Kidney glomerular epithelial cell (primary cell): ENCODE data around the gene SYTL5.

ENCODE experiments used
- DNase-seq: peaks from one replicate; lab custom pipeline; 2025; lab: John Stamatoyannopoulos, UW

SYTL5 gene

DNA sequence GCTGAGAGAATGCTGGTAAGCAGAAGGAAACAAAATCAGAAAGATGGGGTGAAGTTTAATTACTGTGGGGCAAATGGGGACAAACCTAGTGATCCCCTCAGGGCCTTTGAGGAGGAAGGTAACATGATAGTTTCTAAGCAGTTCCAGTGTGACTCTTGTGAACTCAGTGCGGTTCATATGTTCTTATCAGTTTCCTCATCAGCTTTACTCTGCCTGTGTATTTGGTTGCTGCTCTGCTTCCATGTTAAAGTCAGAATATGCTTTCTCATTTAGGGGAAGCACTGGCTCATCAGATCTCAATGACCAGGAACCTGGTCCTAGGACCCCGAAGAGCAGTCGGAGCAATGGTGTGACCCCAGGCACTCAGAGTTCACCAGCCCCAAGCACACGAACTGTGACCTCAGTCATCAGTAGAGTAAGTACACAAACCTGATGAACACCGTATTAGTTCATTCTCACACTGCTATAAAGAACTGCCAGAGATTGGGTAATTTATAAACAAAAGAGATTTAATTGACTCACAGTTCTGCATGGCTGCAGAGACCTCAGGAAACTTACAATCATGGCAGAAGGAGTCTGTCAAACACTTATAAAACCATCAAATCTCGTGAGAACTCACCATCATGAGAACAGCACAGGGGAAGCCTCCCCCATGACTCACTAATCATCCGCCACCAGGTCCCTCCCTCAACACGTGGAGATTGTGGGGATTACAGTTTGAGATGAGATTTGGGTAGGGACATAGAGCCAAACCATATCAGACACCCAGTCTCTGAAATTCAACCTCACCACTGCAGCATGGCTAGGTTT lies 83.0 kb downstream of the SYTL5 start:
- no peak for DNase-seq

DNA sequence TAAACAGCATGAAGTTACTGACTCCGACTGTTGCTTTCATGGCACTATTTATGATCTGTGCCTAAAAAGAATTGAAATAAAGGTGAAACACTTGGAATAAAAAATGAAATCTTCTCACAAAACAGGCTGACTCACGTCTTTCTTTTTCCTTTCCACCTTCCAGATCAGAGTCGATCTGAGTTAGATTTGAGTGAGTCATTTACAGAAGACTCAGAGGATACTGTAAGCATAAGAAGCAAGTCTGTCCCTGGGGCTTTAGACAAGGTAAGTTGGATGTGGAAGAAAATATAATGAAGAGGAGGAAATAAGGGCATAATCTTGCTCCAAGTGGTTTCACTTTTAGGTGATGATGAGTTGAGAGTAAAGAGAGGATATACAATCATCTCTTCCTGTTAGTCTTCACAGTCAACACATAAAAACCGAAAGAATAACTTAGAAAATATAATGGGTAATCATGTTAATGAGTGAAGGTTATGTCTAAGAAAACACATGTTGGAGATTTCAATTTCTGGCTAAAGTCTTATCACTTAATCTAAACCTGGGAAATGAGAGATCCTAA lies 89.7 kb downstream of the SYTL5 start:
- DNase-seq: peak; percentile 11

DNA sequence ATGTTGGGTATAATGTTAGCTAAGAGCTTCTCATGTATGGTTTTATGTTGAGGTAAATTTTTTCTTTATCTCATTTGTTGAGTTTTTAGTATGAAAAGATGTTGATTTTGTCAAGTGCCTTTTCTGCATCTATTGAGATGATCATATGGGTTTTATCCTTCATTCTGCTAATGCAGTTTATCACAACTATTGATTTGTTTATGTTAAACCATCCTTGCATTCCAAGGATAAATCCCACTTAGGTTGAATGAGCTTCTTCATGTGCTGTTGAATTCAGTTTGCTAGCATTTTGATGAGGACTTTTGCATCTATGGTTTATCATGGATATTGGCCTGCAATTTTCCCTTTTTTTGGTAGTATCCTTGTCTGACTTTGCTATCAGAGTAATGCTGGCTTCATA lies 93.3 kb downstream of the SYTL5 start:
- no peak for DNase-seq

DNA sequence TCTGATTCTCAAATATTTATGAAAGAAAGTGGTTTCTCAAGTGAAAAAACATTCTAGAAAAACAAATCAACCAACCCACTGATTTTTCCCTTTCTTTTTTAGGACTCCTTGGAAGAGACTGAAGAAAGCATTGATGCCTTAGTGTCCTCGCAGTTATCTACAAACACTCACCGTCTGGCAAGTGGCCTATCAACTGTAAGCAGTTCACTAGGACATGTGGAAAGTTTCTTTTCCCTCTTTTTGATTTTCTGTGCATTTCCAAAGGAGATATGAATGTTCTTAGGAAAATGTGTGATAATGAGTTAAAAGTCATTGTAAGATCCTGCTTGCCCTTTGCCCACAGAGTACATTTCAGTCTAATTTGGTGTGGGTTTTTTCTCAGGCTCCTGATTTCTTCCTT lies 95.9 kb downstream of the SYTL5 start:
- DNase-seq: no peak

DNA sequence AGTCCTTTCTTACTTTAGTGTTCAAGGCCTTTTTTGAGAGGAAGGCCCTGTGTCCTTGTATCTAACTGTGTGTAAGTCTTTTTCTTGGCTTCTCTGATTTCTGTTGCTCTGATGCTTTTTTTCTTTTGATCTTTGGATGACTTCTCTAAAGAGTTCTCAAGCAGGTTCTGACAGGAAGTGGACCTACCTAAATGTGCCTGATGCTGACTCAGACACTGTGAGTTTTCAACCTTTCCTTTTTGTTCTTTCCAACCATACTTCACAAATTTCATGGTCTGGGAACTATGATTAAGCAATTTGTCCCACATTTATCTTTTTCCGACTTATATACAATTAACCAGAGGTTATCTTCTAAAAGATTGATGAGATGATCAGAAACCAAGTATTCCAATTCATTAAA lies 96.5 kb downstream of the SYTL5 start:
- no peak for DNase-seq

DNA sequence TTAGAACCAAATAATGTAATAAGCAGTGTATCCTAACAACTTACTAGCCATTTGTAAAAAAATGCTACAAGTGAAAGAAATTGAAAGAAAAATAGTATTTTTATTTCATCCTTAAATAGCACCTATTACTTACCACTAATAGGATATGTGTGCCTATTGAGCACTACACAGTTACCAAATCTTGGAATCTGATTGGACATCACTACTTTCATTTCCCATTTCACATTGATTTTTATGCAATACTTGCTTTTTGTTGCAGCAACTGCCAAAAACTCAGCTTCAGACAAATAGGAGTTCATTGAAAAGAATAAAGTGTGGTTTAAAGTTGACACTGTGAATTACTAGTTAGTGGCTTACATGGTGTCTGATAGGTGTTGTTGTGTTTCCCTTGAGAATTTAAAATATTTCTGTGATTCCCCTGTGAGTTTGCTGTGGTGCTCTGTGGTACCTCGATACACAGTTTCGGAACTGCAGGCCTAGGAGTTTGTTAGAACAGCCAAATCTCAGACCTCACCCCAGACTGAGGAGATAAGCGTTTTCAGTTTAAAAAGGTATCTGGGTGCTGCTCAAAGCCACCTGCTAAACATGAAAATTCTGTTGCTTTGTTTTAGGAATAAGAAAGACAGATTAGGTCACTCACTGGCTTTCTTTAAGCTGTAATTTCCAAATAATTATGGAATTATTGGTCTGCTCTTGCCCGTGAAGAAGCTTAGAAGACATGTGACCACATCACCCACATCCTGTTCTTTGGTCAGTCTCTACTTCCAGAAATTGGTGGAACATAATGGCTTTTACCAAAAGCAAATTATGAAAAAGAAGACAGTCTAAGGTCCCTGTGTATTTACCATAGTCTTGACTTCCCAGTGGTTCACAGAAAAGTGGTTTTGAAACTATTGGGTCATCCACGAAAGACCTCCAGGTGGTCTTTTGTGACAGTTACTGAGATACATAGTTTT lies 97.8 kb downstream of the SYTL5 start:
- no peak for DNase-seq

DNA sequence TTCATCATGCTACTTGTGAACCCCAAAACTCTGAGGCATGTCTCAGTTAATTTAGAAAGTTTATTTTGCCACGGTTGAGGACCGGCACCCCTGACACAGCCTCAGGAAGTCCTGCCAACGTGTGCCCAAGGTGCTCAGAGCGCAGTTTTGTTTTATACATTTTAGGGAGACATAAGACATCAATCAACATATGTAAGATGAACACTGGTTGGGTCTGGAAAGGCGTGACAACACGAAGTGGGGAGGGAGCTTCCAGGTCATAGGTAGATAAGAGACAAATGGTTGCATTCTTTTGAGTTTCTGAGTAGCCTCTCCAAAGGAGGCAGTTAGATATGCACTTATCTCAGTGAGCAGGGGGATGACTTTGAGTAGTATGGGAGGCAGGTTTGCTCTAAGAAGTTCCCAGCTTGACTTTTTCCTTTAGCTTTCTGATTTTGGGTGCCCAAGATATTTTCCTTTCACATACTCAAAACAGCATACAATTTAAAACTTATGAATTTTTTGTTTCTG lies 98.9 kb downstream of the SYTL5 start:
- DNase-seq: no peak

DNA sequence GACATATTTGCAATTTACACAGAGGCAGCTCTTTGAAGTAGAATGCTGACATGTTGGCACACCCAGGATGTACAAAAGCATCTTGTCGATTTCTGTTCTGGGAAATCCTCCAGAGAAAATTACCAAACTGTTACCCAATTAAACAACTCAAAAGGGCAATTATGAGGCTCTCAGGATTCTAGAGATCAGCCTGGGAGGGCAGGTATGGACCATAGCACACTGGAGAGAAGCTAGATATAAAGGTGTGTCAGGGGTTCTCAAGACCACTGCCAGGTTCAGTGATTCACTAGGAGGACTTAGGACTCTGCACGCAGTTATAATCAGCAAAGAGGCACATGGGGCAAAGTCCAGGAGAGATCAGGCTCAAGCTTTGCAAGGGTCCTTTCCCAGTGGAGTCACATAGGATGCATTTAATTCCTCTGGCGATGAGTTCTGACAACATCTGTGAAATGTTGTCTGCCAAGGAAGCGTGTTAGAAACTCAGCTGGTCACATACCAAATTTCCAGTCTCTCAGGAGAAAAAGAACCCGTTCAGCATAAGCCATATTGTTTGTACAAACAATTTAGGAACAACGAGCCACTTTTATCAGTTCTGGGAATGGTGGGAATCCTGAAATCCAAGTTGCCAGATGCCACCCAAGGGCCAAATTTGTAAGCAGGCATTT lies 100.8 kb downstream of the SYTL5 start:
- DNase-seq: no peak

DNA sequence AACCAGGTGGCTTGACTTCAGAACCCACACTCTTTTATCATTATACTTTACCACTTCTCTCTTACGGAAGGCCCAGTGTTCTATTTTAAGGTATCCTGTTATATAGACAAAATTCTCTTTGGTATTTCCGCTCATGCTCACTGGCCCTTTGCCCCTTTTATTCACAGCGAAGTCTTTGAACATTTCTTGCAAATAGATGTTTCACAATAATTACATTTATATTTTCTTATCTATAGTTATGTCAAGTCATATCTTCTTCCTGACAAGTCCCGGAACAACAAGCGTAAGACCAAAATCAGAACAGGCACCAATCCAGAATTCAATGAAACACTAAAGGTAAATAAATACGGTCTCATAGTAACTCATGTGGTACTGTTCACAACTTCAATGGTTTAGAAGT lies 102.0 kb downstream of the SYTL5 start:
- DNase-seq: no peak

DNA sequence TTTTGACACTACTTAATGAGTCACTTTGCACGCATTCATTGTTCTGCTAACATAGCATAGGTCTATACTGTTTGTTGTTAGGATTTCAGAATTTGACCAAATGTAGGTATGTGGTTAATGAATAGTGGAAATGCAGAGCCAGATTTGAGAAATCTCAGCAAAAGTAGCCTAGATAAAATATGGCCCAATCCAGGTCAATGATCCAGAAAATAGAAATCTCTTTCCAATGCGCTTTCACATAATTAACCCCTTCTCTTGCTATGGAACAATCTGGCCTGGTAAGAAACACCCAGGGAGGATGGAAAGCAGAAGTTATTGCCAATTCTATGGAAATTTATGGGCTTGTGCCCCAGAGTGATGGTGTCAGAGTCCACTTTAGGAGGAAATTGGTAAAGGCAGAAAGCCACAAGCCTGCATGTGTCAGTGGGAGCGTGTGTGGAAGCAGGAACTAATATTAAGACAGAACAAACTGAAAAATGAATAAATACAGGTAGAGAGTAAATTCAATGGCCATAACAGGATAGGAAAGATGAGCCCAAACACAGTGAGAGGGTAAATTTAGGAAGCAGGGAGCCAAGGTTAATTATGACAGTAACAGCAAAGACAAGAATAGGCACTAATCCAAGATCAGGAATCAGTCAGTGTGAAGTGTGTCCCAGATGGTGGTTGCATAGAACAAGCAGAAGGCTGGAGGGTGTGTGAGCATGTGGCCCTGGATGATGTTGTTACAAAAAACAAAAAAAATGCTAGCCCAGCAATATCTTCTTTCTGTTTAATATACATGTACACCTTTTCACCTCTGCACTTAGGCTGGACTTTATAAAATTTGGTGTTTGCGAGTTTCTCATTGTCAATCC lies 102.9 kb downstream of the SYTL5 start:
- no peak for DNase-seq

DNA sequence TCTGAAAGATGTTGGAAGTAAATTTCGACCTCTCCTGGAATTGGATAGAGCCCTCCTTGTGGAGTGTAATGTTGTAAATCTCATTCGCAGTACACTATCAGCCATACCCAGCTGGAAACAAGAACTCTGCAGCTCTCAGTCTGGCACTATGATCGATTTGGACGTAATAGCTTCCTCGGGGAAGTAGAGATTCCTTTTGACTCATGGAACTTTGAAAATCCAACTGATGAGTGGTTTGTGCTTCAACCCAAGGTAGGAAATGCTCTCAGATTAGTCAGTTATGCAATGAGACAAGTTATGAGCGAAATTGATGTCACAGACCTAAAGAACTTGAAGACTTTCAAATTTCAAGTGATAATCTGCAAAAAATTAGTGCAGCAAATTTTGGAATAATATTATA lies 103.9 kb downstream of the SYTL5 start:
- no peak for DNase-seq

DNA sequence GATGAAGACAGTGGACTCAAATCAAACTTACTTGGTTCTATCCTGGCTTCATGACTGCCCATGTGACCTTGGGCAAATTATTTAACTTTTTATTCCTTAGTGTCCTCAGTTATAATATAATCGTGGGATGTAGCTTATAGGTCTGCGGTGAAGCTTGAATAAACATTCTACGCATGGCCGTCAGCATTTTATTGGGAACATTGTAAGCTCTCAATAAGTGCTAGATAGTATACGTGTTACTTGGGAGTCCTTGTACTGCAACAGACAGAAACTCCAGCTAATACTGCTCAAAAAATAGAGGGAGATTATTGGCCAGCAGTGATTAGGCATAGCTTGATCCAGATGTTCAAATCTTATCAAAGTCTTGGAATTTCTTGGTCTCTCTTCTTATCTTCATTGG lies 104.8 kb downstream of the SYTL5 start:
- DNase-seq: no peak

DNA sequence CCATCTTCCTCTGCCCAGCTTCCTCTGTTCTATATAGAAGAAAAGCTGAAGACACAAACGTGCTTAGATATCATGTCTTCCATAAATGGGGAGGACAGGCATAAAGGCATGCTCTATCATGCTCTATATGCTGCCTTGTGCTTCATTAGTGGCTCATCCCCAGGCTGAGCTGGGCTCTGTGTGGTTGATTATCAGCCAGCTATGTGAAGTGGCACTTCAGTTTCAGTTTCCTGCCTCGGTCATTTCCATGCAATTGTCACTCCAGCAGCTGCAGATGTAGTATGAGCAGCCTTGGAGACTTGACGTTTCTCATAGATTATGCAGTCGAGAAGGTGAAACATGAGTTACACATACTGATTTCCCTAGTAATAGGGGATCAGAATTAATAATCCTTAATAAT lies 106.2 kb downstream of the SYTL5 start:
- DNase-seq: no peak

DNA sequence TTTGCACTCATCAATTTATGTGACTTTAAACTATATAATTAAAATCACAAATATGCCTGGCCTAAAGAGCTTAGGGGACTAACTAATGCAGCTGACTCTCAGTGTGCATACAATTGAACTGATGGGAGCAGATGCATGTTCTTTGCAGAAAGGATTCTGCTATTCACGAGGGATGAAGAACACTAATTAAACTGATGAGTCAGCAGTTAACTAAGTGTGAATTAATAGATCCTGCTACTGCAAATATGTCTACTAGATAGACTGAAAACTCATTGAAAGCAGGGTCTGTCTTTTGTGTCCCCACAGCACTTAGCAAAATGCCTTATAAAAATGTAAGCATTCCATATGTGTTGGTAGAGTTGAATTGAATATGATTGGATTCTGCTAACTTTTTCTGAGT lies 110.4 kb downstream of the SYTL5 start:
- DNase-seq: no peak

DNA sequence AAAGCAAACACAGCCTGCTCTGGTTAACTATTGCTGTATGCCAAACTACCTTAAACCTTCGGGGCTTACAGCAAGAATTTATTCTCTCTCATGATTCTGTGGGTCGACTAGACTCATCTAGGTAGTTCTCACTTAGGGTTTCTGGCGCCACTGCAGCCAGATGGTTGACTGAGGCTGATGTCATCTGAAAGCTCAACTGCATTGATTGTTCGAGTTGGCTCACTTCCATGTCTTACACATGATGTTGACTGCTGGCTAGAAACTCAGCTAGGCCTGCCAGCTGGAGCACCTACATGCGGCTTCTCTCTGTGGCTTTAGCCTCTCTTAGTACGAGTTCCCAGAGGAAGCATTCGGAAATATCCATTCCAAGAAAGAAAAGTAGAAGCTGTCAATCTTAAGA lies 111.1 kb downstream of the SYTL5 start:
- no peak for DNase-seq

DNA sequence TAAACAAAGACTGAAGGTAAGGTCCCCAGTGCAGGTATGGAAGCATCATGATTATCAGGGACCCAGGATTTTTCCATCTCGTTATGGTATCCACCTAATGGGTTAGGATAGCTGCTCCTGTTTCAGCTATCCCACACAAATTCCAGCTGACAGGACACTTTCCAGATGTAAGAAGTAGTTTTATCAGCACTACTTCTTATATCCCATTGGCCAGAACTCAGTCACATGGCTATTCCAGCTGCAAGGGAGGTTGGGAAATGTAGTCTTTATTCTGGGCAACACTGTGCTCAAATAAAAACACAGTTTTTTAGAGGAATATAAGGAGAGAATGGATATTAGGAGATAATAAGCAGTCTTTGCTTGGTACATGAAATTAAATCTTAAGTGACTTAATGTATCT lies 117.6 kb downstream of the SYTL5 start:
- no peak for DNase-seq

DNA sequence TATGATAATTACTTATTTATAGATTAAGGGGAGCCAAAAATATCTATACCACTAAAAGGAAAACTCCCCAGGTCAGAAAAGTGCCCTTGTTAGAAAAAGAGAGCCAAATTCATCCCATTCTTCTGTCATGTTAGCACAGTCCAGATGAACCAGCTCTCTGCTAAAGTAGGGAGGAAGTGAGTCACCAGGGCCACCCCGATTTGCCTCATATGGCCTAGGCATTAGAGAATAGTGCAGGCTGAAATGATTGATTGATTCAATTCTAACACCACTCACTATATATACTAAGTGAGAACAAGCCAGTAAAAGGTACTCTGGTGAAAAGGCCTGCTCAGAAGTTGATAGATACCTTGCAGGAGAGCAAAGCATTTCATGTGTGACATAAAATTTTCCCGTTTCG lies 119.8 kb downstream of the SYTL5 start:
- no peak for DNase-seq

DNA sequence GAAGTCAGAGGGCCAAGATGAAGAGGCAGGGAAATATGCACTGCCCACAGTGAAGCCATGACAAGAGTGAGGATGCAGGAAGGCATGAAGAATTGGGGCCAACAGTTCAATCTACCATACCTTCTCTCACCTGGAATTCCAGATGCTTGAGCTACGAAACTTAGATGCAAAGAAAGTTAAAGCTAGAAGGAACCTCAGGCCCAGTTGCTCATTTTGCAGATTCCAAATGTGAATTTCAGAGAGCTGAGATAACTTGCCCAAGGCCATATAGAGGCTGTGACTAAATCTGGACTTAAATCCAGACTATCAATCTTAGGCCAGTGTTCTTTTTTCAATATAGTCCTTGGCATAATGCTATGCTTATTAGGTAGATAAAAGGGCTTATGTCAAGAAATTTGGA lies 121.6 kb downstream of the SYTL5 start:
- DNase-seq: no peak

DNA sequence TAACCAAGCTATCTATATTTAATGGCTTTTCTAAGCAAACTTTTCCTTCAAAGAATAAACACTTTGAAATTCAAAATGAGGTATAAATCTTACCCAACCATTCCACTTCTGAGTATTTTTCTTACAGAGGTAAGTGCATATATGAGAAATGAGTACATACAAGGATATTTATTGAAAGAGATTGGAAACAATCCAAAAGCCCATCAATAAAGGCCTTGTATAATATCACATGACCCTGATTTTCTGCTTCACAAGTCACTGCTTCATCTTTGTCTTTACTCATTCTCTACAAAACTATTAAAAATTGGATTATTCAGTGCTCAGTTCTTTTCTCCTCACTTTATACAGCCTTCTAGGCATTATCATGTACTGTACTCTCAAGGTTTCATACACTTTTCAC lies 123.0 kb downstream of the SYTL5 start:
- DNase-seq: no peak

DNA sequence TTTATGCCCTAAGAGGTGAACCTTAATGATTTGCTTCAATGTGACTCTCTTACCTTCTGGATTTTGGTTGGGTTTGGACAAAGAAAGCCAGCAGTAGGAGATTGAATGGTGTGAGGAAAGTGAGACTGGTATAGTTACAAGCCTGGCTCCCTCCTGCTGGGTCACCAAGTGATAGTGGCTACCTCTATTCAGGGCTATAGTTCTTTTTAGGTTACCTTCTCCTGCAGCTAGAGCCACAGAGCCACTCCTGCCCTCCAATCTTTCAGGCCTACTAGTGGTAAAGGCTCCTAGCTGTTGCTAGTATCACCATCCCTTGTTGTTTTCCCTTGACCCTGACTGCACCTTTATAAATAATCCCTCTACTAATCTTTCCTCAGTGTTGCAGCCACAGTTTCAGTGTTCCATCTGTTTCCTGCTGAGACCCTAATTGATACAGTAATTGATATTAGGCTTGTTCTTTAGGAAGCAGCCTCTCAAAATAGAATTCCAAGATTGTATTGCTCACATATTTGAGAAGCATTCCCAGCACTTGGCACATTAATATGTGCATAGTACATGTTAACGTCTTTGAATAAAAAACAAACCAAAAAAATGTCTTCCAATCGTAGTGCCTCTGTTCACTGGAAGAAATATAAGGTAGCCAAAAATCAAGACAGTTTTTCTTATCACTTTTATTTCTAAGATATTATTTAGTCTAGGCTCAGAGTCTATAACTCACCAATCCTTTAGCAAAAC lies 132.0 kb downstream of the SYTL5 start:
- no peak for DNase-seq

DNA sequence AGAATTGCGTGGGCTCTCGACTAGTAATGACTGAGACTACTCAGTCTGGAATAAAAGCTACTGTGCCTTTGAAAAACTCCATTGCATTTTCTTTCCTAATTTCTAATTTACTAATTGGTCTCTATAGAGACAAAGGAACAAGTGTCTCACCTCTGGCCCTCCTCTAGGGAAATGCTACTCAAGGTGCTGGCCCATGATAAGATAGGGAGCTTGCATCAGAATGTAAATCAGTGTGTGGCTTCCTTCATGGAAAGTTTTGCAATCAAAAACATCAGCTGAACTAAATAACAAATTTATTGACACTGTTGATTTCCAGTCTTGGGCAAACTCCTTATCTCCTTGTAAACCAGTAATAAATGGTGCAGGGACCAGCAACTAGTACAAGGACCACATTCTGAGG lies 132.5 kb downstream of the SYTL5 start:
- no peak for DNase-seq
